ENCODE data around the gene KCNN1. TPM values are rescaled to one million over a fixed set of nuclear protein-coding genes. Genes with fewer than 3 reads are reported as not detected.
"Not testable (repeated sequence)": the region's sequence is repeated elsewhere in the genome, so short reads cannot be mapped to it uniquely, and the experiment has no call there.

Gene KCNN1
- total RNA-seq, 2 experiments from 2014 or later: 0.34 TPM; not detected in 1

DNA sequence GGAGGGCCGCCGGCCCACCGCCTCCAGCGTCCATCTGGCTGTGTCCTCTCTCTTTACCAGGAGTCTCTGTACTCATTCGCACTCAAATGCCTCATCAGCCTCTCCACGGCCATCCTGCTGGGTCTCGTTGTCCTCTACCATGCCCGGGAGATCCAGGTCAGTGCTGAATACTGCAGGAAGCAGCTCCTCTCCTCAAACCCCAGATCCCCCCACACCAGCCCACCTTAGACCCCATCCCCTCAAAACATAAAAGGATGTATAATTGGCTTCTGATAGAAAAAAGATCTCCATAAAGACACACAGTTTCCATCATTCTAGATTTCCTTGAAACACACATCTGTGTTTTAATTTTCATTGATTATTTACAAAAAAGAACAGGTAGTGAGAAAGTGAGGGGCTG is 8.1 kb downstream of the KCNN1 start:
- Mint-ChIP-seq H3K4me3 (no peak overlapping the region), H3K27me3 (peaks cover 14% of the 10 kb centered on the region), H3K27ac (no peak overlapping the region), H3K36me3 (no peaks in the 10 kb centered on the region), H3K4me1 (no peaks in the 10 kb centered on the region), H3K9me3 (no peaks in the 10 kb centered on the region)
- DNase-seq: no peak

GRCh38 chr19:17977021-17977420 is 10.1 kb downstream of the KCNN1 start:
- Mint-ChIP-seq H3K4me3 (no peak overlapping the region), H3K36me3 (no peaks in the 10 kb centered on the region), H3K9me3 (no peaks in the 10 kb centered on the region), H3K27ac (no peak overlapping the region), H3K27me3 (peaks cover 24% of the 10 kb centered on the region), H3K4me1 (no peaks in the 10 kb centered on the region)
- DNase-seq: no peak

DNA sequence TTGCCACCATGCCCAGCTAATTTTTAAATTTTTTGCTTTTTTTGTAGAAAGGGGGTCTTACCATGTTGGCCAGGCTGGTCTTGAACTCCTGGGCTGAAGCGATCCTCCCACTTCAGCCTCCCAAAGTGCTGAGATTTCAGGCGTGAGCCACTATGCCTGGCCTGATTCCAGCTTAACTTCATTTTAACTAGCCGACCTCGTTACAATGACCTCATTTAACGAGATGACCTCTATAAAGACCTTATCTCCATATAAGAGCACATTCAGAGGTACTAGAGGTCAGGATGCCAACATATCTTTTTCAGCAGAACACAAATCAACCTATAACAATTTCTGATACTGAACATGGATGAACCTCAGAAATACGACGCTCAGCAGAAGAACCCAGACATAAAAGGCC is 10.6 kb downstream of the KCNN1 start:
- Mint-ChIP-seq H3K27me3 (peaks cover 28% of the 10 kb centered on the region), H3K36me3 (no peaks in the 10 kb centered on the region), H3K9me3 (no peaks in the 10 kb centered on the region), H3K27ac (no peak overlapping the region), H3K4me1 (no peaks in the 10 kb centered on the region), H3K4me3 (no peak overlapping the region)
- DNase-seq: no peak

DNA sequence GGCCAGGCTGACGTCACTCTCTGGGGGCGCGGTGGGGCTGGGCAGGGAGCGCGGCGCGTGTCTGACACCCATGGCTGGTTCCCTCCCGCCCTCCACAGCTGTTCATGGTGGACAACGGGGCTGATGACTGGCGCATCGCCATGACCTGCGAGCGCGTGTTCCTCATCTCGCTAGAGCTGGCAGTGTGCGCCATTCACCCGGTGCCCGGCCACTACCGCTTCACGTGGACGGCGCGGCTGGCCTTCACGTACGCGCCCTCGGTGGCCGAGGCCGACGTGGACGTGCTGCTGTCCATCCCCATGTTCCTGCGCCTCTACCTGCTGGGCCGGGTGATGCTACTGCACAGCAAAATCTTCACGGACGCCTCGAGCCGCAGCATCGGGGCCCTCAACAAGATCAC is 14.7 kb downstream of the KCNN1 start:
- H3K36me3 Mint-ChIP-seq: no peaks in the 10 kb centered on the region
- H3K4me1 Mint-ChIP-seq: no peaks in the 10 kb centered on the region
- H3K27ac Mint-ChIP-seq: no peak overlapping the region
- peaks cover 28% of the 10 kb centered on the region for H3K27me3 Mint-ChIP-seq
- no peaks in the 10 kb centered on the region for H3K9me3 Mint-ChIP-seq
- DNase-seq: no peak
- no peak overlapping the region for H3K4me3 Mint-ChIP-seq

DNA sequence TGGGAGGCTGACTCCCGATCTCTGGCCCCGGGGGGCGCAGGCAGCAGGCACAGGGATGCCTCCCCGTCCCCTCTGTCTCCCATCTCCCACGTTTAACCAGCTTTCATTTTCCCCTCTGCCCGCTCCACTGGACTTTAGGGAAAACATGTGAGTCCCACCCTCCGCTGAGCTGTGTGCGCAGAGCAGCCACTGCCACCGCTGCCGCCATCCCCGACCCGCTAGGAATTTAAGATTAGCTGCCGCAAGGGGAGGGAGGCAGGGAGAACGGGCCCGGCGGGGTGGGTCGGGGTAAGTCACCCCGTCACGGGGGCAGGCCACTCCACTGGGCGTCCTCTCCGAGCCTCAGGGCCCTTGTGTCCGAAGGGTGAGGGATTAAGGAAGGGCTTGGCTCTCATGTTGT is 15.5 kb downstream of the KCNN1 start:
- H3K9me3 Mint-ChIP-seq: no peaks in the 10 kb centered on the region
- peaks cover 28% of the 10 kb centered on the region for H3K27me3 Mint-ChIP-seq
- no peak overlapping the region for H3K4me3 Mint-ChIP-seq
- H3K27ac Mint-ChIP-seq: no peak overlapping the region
- no peak for DNase-seq
- H3K4me1 Mint-ChIP-seq: no peaks in the 10 kb centered on the region
- no peaks in the 10 kb centered on the region for H3K36me3 Mint-ChIP-seq

- no peak overlapping the region for H3K27ac Mint-ChIP-seq
- no peak overlapping the region for H3K4me3 Mint-ChIP-seq
- H3K36me3 Mint-ChIP-seq: no peaks in the 10 kb centered on the region
- no peak for DNase-seq
- no peaks in the 10 kb centered on the region for H3K4me1 Mint-ChIP-seq
- H3K27me3 Mint-ChIP-seq: peaks cover 17% of the 10 kb centered on the region
- no peaks in the 10 kb centered on the region for H3K9me3 Mint-ChIP-seq
These were observed 18.3 kb downstream of the KCNN1 start for GRCh38 chr19:17985037-17985818.

DNA sequence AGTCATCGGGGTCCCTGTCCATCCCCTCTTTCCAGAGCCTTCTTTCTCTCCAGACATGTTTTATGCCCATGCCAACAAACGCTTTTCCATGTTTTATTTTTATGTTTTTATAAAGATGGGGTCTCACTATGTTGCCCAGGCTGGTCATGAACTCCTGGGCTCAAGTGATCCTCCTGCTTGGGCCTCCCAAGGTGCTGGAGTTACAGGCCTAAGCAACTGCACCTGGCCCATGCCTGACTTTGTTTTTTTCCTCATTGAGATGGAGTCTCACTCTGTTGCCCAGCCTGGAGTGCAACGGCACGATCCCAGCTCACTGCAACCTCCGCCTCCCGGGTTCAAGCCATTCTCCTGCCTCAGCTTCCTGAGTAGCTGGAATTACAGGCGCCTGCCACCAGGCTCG is 19.7 kb downstream of the KCNN1 start:
- DNase-seq: not testable (repeated sequence)

DNA sequence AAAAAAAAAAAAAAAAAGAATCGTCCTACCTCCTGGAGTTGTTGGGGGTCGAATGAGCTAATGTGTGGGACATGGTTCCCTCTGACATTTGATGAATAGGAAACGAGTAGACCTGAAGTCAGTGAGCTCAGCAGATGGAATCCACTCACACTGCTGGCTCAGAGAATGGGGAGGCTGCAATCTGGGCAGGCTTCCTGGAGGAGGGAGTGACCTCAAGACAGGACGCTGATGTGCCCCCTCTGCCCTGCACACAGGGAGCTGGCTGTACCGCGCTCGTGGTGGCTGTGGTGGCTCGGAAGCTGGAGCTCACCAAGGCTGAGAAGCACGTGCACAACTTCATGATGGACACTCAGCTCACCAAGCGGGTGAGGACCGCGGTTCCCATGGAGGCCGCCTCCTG is 21.3 kb downstream of the KCNN1 start:
- Mint-ChIP-seq H3K36me3 (no peaks in the 10 kb centered on the region), H3K27ac (no peak overlapping the region), H3K9me3 (no peaks in the 10 kb centered on the region), H3K27me3 (no peaks in the 10 kb centered on the region), H3K4me3 (no peak overlapping the region), H3K4me1 (no peaks in the 10 kb centered on the region)
- DNase-seq: no peak

More for the DNA sequence above, 19.7 kb downstream of the KCNN1 start:
- H3K27me3 Mint-ChIP-seq, H3K4me1 Mint-ChIP-seq, H3K36me3 Mint-ChIP-seq, H3K27ac Mint-ChIP-seq, H3K9me3 Mint-ChIP-seq, H3K4me3 Mint-ChIP-seq: not testable (repeated sequence)

- Mint-ChIP-seq H3K27ac (no peak overlapping the region), H3K36me3 (no peaks in the 10 kb centered on the region), H3K4me1 (no peaks in the 10 kb centered on the region), H3K9me3 (no peaks in the 10 kb centered on the region), H3K4me3 (no peak overlapping the region), H3K27me3 (no peaks in the 10 kb centered on the region)
- DNase-seq: no peak
These were observed 22.7 kb downstream of the KCNN1 start for GRCh38 chr19:17989425-17990094.

- no peak for DNase-seq
- H3K4me1 Mint-ChIP-seq: peaks cover 4% of the 10 kb centered on the region
- H3K27ac Mint-ChIP-seq: no peak overlapping the region
- no peaks in the 10 kb centered on the region for H3K9me3 Mint-ChIP-seq
- no peaks in the 10 kb centered on the region for H3K36me3 Mint-ChIP-seq
- no peaks in the 10 kb centered on the region for H3K27me3 Mint-ChIP-seq
- no peak overlapping the region for H3K4me3 Mint-ChIP-seq
These were observed 26.3 kb downstream of the KCNN1 start for GRCh38 chr19:17993076-17993813.

DNA sequence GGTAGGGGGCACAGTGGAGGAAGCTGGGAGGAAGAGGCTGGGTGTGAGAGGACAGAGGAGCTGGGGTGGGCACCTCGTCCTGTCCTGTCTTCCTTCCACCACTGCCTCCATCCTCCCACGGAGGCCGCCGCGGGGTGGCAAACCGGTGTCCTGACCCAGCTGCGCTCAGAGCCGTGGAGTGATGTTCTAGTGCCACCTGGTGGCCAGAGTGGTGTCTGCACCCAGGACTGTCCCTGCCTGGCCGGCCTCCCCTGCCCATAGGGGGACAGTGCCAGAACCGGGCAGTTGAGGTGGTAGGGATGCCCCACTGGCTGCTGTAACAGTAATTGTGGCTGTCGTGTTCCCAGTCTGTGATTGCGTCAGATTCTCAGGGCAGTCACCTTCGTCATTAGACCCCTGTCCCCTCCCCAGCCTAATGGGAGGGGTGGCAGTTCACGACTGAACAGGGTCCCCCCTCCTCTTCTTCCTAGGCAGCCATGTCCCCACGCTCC is 30.0 kb downstream of the KCNN1 start:
- H3K9me3 Mint-ChIP-seq: no peaks in the 10 kb centered on the region
- DNase-seq: peak; percentile 84
- H3K36me3 Mint-ChIP-seq: peaks cover 2% of the 10 kb centered on the region
- H3K4me3 Mint-ChIP-seq: no peak overlapping the region
- H3K27ac Mint-ChIP-seq: no peak overlapping the region
- no peaks in the 10 kb centered on the region for H3K27me3 Mint-ChIP-seq
- peaks cover 13% of the 10 kb centered on the region for H3K4me1 Mint-ChIP-seq

- Mint-ChIP-seq H3K9me3 (no peaks in the 10 kb centered on the region), H3K27ac (no peak overlapping the region), H3K36me3 (peaks cover 6% of the 10 kb centered on the region), H3K4me1 (peaks cover 13% of the 10 kb centered on the region), H3K4me3 (no peak overlapping the region), H3K27me3 (no peaks in the 10 kb centered on the region)
- no peak for DNase-seq
These were observed 31.3 kb downstream of the KCNN1 start for GRCh38 chr19:17997969-17998826.

GRCh38 chr19:17998827-17999150 is 31.9 kb downstream of the KCNN1 start:
- H3K27me3 Mint-ChIP-seq: no peaks in the 10 kb centered on the region
- H3K9me3 Mint-ChIP-seq: no peaks in the 10 kb centered on the region
- DNase-seq: no peak
- H3K36me3 Mint-ChIP-seq: peaks cover 6% of the 10 kb centered on the region
- no peak overlapping the region for H3K27ac Mint-ChIP-seq
- H3K4me3 Mint-ChIP-seq: no peak overlapping the region
- peaks cover 13% of the 10 kb centered on the region for H3K4me1 Mint-ChIP-seq

DNA sequence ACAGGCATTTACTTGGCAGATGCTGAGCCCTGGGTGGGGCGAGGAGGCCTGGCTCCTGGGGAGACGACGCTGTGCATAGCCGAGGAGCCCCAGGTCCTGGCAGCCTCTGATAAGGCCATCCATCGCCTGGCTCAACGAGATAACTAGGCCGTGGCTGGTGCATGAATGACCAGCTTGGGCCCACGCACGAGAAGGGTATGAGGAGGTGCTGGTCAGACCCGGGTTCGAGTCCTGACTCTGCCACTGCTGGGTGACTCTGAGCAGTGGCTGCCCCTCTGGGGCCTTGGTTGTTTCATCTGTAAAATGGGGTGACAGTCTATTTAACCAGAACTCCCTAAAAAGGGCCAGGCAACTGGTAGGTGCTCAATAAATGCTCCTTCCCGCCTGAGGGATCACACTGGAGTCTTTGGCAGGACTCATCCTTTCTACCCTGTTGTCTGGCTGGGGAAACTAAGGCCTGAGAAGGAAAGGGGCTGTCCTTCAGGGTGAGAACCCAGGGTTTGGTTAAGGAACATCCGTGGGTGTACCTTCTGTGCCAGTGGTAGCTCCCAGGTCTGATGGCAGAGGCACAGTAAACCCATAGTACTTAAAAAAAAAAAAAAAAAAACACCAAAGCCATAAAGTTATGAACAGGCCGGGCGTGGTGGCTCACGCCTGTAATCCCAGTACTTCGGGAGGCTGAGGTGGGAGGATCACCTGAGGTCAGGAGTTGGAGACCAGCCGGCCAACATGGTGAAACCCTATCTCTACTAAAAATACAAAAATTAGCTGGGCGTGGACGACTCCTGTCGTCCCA is 33.0 kb downstream of the KCNN1 start:
- Mint-ChIP-seq H3K4me1 (peaks cover 13% of the 10 kb centered on the region), H3K4me3 (peak overlapping the region; percentile 70), H3K27me3 (no peaks in the 10 kb centered on the region), H3K36me3 (peaks cover 6% of the 10 kb centered on the region), H3K27ac (peak overlapping the region; percentile 92), H3K9me3 (no peaks in the 10 kb centered on the region)
- no peak for DNase-seq

Measured in activated naive CD8-positive, alpha-beta T cell treated with anti-CD3 and anti-CD28 coated beads for 36 hours (primary cell).